HG02763 (cell line): Measurements from ENCODE around the gene SH3PXD2A.

ENCODE experiments used
- ATAC-seq: cut with Tn5 transposase; IDR thresholded peaks from one replicate; pipeline ENCODE4 v1.9.1; 2021; ENCODE audit warnings: mild to moderate bottlenecking, moderate library complexity; ENCODE audit not compliant: unreplicated experiment

SH3PXD2A gene

DNA sequence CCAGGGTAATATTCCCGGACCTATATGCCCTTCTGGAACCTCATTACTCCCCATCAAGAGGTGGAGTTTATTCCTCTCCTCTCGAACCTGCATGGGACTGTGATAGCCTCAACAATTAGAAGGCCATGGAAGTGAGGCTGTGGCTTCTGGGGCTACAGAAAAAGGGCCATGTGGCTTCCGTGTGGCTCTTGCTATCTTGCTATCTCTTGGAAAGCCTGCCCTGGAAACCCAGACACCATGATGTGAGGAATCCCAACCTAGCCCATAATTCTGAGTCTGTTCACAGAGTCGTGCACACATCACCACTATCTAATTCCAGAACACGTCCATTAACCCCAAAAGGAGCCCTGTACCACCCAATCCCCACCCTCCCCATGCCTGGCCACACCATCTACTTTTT is 20.8 kb upstream of the SH3PXD2A start:
- no peak for ATAC-seq

- no peak for ATAC-seq
These were observed 19.4 kb upstream of the SH3PXD2A start for GRCh38 chr10:103874730-103875129.

GRCh38 chr10:103872137-103872931 is 17.0 kb upstream of the SH3PXD2A start:
- no peak for ATAC-seq

DNA sequence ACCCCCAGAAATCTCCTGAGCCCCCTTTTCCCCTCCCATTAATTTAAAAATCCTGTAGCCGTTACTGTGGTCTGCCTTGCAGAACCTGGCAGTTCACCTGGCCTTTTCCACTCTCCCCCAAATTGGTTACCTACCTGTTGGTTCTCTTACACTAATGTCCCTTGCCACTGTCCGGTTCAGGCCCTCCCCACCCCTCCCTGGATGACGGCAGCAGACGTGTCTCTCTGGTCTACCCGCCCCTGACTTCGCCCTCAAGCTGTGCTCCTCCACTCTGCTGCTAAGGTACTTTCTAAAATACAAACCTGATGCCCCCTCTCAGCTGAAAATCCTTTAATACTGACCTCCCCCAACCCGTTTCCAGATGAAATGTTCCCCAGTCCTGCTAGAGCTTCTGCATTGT is 15.6 kb upstream of the SH3PXD2A start:
- ATAC-seq, result no peak

DNA sequence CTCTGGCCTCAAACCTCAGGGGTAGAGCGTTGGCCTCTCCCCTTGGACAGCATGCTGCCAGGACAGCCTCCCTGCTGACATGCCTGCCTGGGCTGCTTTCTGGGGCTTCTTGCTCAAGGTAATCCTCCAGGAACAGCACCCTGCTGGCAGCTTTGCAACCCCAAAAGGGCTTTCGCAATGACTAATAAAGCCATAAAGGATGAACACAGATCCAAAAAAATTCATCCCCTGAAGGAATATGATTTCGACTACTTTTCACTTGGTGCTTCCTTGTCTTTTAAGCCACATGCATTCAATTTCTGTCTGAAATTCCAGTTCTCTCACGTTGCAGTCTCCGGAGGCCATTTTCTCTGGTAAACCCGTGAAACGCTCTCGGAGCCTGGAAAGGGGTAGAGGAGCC is 15.1 kb upstream of the SH3PXD2A start:
- ATAC-seq, result no peak

GRCh38 chr10:103869336-103869735 is 14.0 kb upstream of the SH3PXD2A start:
- ATAC-seq, result no peak

DNA sequence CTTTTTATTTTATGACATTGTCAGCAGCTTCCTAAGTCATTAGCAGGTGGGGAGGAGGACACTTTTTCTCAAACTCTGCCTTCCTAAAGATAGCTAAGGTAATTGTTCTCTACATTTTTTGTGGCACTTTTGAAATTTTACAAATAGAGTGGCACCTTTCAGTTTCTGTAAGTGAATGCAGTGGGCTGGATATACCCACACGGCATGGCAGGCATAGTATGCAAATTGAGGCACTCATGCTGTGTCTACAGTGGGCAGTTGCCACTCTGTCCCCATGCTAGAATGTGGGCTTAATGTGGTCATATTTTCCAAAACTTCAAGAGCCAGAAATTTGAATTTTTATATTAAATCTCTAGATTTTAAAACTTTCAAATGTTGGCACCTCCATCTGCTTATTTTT is 12.8 kb upstream of the SH3PXD2A start:
- no peak for ATAC-seq

- no peak for ATAC-seq
These were observed 6.1 kb upstream of the SH3PXD2A start for GRCh38 chr10:103861505-103861904.

- ATAC-seq, result no peak
These were observed 4.0 kb upstream of the SH3PXD2A start for GRCh38 chr10:103859161-103860086.

DNA sequence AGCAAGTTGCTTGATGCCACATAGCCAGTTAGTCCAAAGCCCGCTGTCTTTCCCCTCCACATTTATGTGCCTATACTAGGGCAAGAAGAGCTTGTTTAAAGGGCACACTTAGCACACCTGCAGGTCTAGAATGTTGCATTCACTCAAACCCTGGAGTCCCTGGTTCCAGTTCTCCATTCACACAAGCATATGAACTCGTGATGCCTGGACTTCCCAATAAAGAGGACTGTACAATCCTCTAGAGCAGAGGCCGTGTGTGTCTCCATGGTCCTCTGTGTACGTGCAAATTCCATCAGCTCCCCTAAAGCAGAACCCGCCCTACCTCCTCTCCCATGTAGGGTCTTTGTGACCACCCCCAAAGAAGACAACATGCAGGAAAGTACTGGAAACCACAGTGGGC is 3.0 kb upstream of the SH3PXD2A start:
- no peak for ATAC-seq

DNA sequence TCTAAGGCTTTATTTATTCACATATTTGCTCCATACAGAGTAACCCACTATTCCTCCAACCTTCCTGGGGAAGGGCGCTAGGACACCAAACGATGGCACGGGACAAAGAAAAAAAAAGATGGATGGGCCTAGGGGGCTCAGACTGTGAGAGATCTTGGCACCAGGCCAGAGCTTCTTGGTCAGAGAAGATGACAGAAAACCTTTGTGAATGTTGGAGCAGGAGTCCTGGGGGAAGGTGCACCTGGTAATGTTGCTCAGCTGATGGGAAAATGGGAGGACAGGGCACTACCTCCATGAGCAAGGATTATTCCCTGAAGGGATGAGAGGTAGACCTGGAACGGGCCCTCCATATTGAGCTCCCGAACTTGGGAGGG is 1.4 kb upstream of the SH3PXD2A start:
- no peak for ATAC-seq

- ATAC-seq, result no peak
These were observed 748 bp upstream of the SH3PXD2A start for GRCh38 chr10:103855852-103856796.

GRCh38 chr10:103854686-103855391 is 537 bp downstream of the SH3PXD2A start:
- ATAC-seq, result no peak

DNA sequence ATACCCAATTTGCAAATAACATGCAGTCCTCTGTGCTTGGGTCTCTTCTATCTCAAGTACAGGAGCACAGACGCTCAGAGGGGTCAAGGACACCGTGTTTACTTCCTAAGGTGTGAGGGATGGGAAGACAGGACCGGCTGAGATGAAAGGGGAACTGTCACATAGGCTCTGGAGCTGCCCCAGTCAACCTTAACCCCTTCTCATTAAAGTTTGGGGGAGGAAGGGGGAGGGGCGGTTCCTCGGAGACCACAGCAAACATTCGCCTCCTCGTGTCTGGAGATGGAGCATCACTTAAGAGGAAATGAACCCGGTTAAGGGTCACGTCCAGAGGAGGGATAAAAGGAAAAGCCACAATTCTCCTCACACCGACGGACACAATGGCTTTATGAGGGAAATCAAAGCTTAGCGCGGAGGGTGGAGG is 1.1 kb downstream of the SH3PXD2A start:
- no peak for ATAC-seq

DNA sequence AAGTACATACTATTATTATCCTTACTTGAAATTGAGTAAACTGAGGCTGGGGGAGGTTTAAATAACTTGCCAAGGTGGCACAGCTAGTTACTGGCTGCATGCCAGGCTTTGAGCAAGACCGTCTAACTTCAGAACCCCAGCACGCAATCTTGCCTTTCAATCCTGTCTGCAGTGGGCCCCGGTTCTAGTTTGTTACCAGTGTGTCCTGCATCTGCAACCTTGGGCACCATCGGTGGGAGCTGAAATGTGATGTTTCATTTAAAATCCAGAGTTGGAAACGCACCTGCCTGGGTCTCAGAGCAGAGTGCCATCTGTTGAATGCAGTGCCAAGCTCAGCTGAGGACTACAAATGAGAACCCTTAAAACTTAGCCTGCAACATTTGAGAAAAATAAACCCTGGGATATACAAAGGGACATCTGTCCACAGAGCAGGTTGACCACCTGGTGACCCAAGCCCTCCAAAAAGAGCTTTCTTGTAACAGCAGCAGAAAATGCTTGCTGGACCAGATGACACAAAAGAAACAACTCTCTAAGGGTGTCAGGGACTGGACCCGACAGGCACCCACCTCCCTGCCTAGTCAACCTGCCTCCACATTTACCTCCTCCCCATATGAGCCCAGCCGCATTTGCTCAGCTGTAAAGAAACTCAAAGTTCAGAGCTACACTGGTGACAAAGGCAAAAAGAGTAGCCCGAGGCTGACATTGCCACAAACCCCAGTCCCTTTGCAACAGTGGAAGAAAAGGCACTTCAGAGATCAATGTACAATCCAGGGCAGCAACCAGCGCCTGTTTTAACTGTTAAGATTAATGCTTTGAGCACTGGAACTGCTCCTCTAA is 1.7 kb downstream of the SH3PXD2A start:
- no peak for ATAC-seq

DNA sequence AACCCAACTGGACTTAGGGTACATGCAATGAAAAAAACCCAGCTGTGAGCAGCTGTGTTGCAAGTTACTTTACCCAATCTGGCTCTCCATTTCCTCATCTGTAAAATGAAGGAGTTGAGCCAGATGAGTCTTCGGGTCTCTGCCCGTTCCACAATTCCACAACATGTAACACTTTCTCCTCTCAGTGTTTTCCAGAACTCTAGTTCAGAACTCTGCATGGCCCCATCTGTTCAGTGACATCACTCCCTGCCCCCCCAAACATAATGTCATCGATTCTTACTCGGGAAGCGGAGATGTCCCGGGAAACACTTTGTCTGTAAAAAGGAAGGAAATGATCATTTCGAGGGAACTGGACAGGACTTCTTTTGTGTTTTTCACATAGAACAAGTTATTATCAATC is 2.5 kb downstream of the SH3PXD2A start:
- no peak for ATAC-seq

GRCh38 chr10:103852189-103852711 is 3.1 kb downstream of the SH3PXD2A start:
- no peak for ATAC-seq

- ATAC-seq, result no peak
These were observed 4.1 kb downstream of the SH3PXD2A start for GRCh38 chr10:103851261-103851660.

DNA sequence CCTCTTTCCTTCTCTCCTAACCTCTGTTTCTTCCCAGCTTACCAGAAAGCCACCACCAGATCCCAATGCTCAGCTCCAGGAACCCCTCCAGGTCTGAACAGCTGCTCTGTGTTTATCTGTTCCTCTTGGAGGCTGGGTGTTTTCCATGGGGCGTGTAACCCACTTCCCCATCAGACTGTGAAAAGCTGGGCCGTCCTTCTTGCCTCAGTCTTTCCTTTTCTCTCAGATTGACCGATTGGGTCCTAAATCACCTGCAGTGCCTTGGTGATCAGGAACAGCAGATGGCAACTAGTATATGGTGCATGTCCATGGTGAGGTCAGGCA is 4.8 kb downstream of the SH3PXD2A start:
- no peak for ATAC-seq
